T1000 (cell line): ENCODE measurements around the gene ACOT9.
A peak's percentile ranks its signal among the peaks of the same experiment; 100 is the strongest.
"Not testable (repeated sequence)": the region's sequence is repeated elsewhere in the genome, so short reads cannot be mapped to it uniquely, and the experiment has no call there.

Experiments
- DNase-seq: peaks from one replicate; lab custom pipeline; 2025; ENCODE audit warnings: mixed read lengths; lab: John Stamatoyannopoulos, UW

Gene ACOT9

GRCh38 chrX:23765449-23765848, 22.4 kb upstream of the ACOT9 start:
- no peak for DNase-seq

GRCh38 chrX:23764188-23764984, 21.3 kb upstream of the ACOT9 start:
- DNase-seq, result no peak

GRCh38 chrX:23759821-23760220, 16.7 kb upstream of the ACOT9 start:
- DNase-seq, result no peak

GRCh38 chrX:23756165-23756564, 13.1 kb upstream of the ACOT9 start:
- DNase-seq, result no peak

GRCh38 chrX:23754664-23755063, 11.6 kb upstream of the ACOT9 start:
- DNase-seq, result no peak

- no peak for DNase-seq
Measured at GRCh38 chrX:23752740-23753415, 9.8 kb upstream of the ACOT9 start.

- DNase-seq, result no peak
Measured at GRCh38 chrX:23749576-23749975, 6.5 kb upstream of the ACOT9 start.

GRCh38 chrX:23749129-23749528, 6.1 kb upstream of the ACOT9 start:
- no peak for DNase-seq

GRCh38 chrX:23745786-23746185, 2.7 kb upstream of the ACOT9 start:
- DNase-seq, result no peak

- not testable (repeated sequence) for DNase-seq
Measured at GRCh38 chrX:23743623-23743971, 521 bp upstream of the ACOT9 start.

- peak; percentile 39 for DNase-seq
Measured at GRCh38 chrX:23742174-23742696, 841 bp downstream of the ACOT9 start.

GRCh38 chrX:23737413-23737812, 5.7 kb downstream of the ACOT9 start:
- DNase-seq, result no peak

- DNase-seq, result no peak
Measured at GRCh38 chrX:23736030-23736429, 7.0 kb downstream of the ACOT9 start.

- no peak for DNase-seq
Measured at GRCh38 chrX:23732704-23733103, 10.4 kb downstream of the ACOT9 start.

- no peak for DNase-seq
Measured at GRCh38 chrX:23731951-23732350, 11.1 kb downstream of the ACOT9 start.

GRCh38 chrX:23729214-23729613, 13.9 kb downstream of the ACOT9 start:
- DNase-seq, result no peak

- no peak for DNase-seq
Measured at GRCh38 chrX:23727206-23727605, 15.9 kb downstream of the ACOT9 start.

GRCh38 chrX:23726191-23726590, 16.9 kb downstream of the ACOT9 start:
- DNase-seq, result no peak

GRCh38 chrX:23720117-23720677, 22.9 kb downstream of the ACOT9 start:
- no peak for DNase-seq

- no peak for DNase-seq
Measured at GRCh38 chrX:23705235-23705634, 37.8 kb downstream of the ACOT9 start.

- no peak for DNase-seq
Measured at GRCh38 chrX:23704673-23705206, 38.3 kb downstream of the ACOT9 start.

- DNase-seq, result no peak
Measured at GRCh38 chrX:23699636-23700194, 43.4 kb downstream of the ACOT9 start.
